H1 (cell line): ENCODE results near the gene FOXL3. TPM values are rescaled to one million over a fixed set of nuclear protein-coding genes. Genes with fewer than 3 reads are reported as not detected.

Experiments
- CTCF ChIA-PET: fragments of 300-600 bp; sonication (Branson Sonifier 250); formaldehyde crosslinking; loops from one replicate; lab custom pipeline; 2021; ENCODE audit not compliant: partially characterized antibody; lab: Charles Lee
- POLR2A ChIA-PET: fragments of 300-600 bp; sonication (Branson Sonifier 250); formaldehyde crosslinking; loops from one replicate; lab custom pipeline; 2021; ENCODE audit warnings: inconsistent platforms; ENCODE audit not compliant: partially characterized antibody; lab: Charles Lee
- DNase-seq, 2 experiments: peaks; one replicate each; pipeline versions ENCODE4 v3.0.0 to v3.0.0-alpha.2; 2010 to 2022; ENCODE audit warnings: low spot score in 2 of 2, low read depth in 1 of 2, mixed read lengths in 1 of 2
- FAIRE-seq: peaks from 2 replicates; lab custom pipeline; 2011; peaks lifted over from hg19 to GRCh38; lab: Jason Lieb, UNC
- H2AFZ ChIP-seq: 2 replicates; pipeline ENCODE4 v1.8.1; 2012; ENCODE audit warnings: low read length, inconsistent platforms
- H2AK5ac ChIP-seq: 2 replicates; pipeline ENCODE4 v1.6.1; 2013; ENCODE audit warnings: low read depth, low read length
- H2BK120ac ChIP-seq: replicated peaks from 2 replicates; pipeline ENCODE3; 2013; ENCODE audit warnings: low read depth, low read length, inconsistent platforms
- H2BK12ac ChIP-seq: 2 replicates; pipeline ENCODE4 v1.6.1; 2013; ENCODE audit warnings: low read depth, low read length
- H2BK15ac ChIP-seq: 2 replicates; pipeline ENCODE4 v1.6.1; 2013; ENCODE audit warnings: low read length
- H2BK20ac ChIP-seq: 2 replicates; pipeline ENCODE4 v1.6.1; 2013; ENCODE audit warnings: low read length
- H2BK5ac ChIP-seq: 2 replicates; pipeline ENCODE4 v1.6.1; 2013; ENCODE audit warnings: low read depth, low read length
- H3K14ac ChIP-seq: 2 replicates; pipeline ENCODE4 v1.6.1; 2013; ENCODE audit warnings: inconsistent platforms; ENCODE audit not compliant: insufficient read length
- H3K18ac ChIP-seq: 2 replicates; pipeline ENCODE4 v1.6.1; 2013; ENCODE audit warnings: low read length; ENCODE audit errors: extremely low read depth
- H3K23ac ChIP-seq: 2 replicates; pipeline ENCODE4 v1.6.1; 2013; ENCODE audit warnings: inconsistent platforms; ENCODE audit not compliant: insufficient read length
- H3K23me2 ChIP-seq: 2 replicates; pipeline ENCODE4 v1.6.1; 2013; ENCODE audit warnings: low read depth, low read length
- H3K27ac ChIP-seq: 2 replicates; pipeline ENCODE4 v1.6.1; 2011; ENCODE audit warnings: low read depth, low read length, inconsistent platforms
- H3K27me3 ChIP-seq, 4 experiments: replicated peaks in 1 of 4; 1 replicate in 1 of 4; 2 replicates in 3 of 4; pipeline versions ENCODE4 v1.6.1 to v1.8.1; 2011 to 2013; ENCODE audit warnings: low read length in 3 of 4, mild to moderate bottlenecking in 3 of 4, inconsistent platforms in 2 of 4, mixed read lengths in 2 of 4, moderate library complexity in 1 of 4; ENCODE audit not compliant: control insufficient read depth in 3 of 4, insufficient read depth in 3 of 4; ENCODE audit errors: extremely low read depth in 1 of 4
- H3K36me3 ChIP-seq, 4 experiments: 2 replicates each; pipeline versions ENCODE4 v1.6.1 to v1.8.1; 2011 to 2013; ENCODE audit warnings: mild to moderate bottlenecking in 4 of 4, low read length in 3 of 4, moderate library complexity in 2 of 4, control low read depth in 1 of 4, inconsistent platforms in 1 of 4; ENCODE audit not compliant: insufficient read depth in 4 of 4, control insufficient read depth in 2 of 4
- H3K4ac ChIP-seq: replicated peaks from 2 replicates; pipeline ENCODE3; 2013; ENCODE audit warnings: low read length, low read depth, mixed read lengths, inconsistent platforms; ENCODE audit not compliant: insufficient read length
- H3K4me1 ChIP-seq, 4 experiments: replicated peaks in 1 of 4; 1 replicate in 1 of 4; 2 replicates in 3 of 4; pipeline versions ENCODE4 v1.6.1 to v1.8.1; 2011 to 2013; ENCODE audit warnings: low read length in 3 of 4, inconsistent platforms in 2 of 4, mixed read lengths in 1 of 4; ENCODE audit not compliant: insufficient read depth in 4 of 4, control insufficient read depth in 3 of 4
- H3K4me2 ChIP-seq, 2 experiments: 2 replicates each; pipeline versions ENCODE4 v1.6.1 to v1.8.1; 2011 to 2013; ENCODE audit warnings: low read depth in 2 of 2, low read length in 2 of 2, control low read depth in 1 of 2, inconsistent platforms in 1 of 2, mild to moderate bottlenecking in 1 of 2; ENCODE audit not compliant: insufficient read depth in 1 of 2
- H3K4me3 ChIP-seq, 4 experiments: fragments of 200-600, 300-600 bp in 1 of 4; sonication (generic), shearing (Covaris generic), sonication (Bioruptor Twin) in 1 of 4; 2 replicates each; pipeline versions ENCODE4 v1.5.1 to v1.8.1; 2011 to 2016; ENCODE audit warnings: low read length in 4 of 4, low read depth in 3 of 4, control low read depth in 2 of 4, inconsistent platforms in 2 of 4, mild to moderate bottlenecking in 2 of 4, mixed read lengths in 1 of 4, moderate library complexity in 1 of 4; ENCODE audit not compliant: insufficient read depth in 2 of 4; ENCODE audit errors: extremely low read depth in 1 of 4
- H3K56ac ChIP-seq: replicated peaks from 2 replicates; pipeline ENCODE3; 2013; ENCODE audit warnings: low read depth, mild to moderate bottlenecking, mixed read lengths, low read length, inconsistent platforms; ENCODE audit not compliant: insufficient read length
- H3K79me1 ChIP-seq: 2 replicates; pipeline ENCODE4 v1.6.1; 2013; ENCODE audit warnings: low read depth, low read length, control low read depth
- H3K79me2 ChIP-seq, 2 experiments: 2 replicates each; pipeline versions ENCODE4 v1.6.1 to v1.8.1; 2012 to 2013; ENCODE audit warnings: low read length in 2 of 2, mild to moderate bottlenecking in 2 of 2, inconsistent platforms in 1 of 2; ENCODE audit not compliant: insufficient read depth in 2 of 2, control insufficient read depth in 1 of 2
- H3K9ac ChIP-seq, 4 experiments: replicated peaks in 1 of 4; 1 replicate in 1 of 4; 2 replicates in 3 of 4; pipeline versions ENCODE4 v1.6.1 to v1.8.1; 2011 to 2013; ENCODE audit warnings: low read depth in 3 of 4, low read length in 3 of 4, control low read depth in 2 of 4, mild to moderate bottlenecking in 2 of 4, moderate library complexity in 2 of 4, inconsistent platforms in 1 of 4; ENCODE audit errors: extremely low read depth in 1 of 4
- H3K9me3 ChIP-seq, 2 experiments: 2 replicates each; pipeline versions ENCODE4 v1.6.1 to v1.8.1; 2012 to 2013; ENCODE audit warnings: mild to moderate bottlenecking in 2 of 2, moderate library complexity in 2 of 2, control low read depth in 1 of 2, inconsistent platforms in 1 of 2, low read depth in 1 of 2, low read length in 1 of 2, mixed read lengths in 1 of 2; ENCODE audit not compliant: insufficient read depth in 2 of 2
- H4K20me1 ChIP-seq, 2 experiments: replicated peaks in 1 of 2; 2 replicates each; pipeline versions ENCODE3 to v1.8.1; 2011 to 2013; ENCODE audit warnings: inconsistent platforms in 2 of 2, low read length in 2 of 2, mild to moderate bottlenecking in 1 of 2; ENCODE audit not compliant: insufficient read depth in 2 of 2, control insufficient read depth in 1 of 2
- H4K5ac ChIP-seq: 2 replicates; pipeline ENCODE4 v1.6.1; 2013; ENCODE audit warnings: low read length, low read depth, mixed read lengths, inconsistent platforms; ENCODE audit not compliant: insufficient read length
- H4K8ac ChIP-seq: 2 replicates; pipeline ENCODE4 v1.8.0; 2013; ENCODE audit warnings: mild to moderate bottlenecking, moderate library complexity, low read length, inconsistent platforms; ENCODE audit not compliant: insufficient read depth; ENCODE audit errors: extremely low read depth
- H4K91ac ChIP-seq: replicated peaks from 2 replicates; pipeline ENCODE3; 2013; ENCODE audit warnings: low read length, mixed read lengths, inconsistent platforms; ENCODE audit not compliant: insufficient read length
- BRCA1 ChIP-seq: IDR thresholded peaks from 2 replicates; pipeline ENCODE4 v1.6.1; 2012; ENCODE audit warnings: low read depth, low read length, improper control_type of control experiment
- EP300 ChIP-seq, 2 experiments: IDR thresholded peaks; 1 replicate in 1 of 2; 2 replicates in 1 of 2; pipeline ENCODE4 v1.6.1; 2011 to 2012; ENCODE audit warnings: low read depth in 2 of 2, low read length in 2 of 2, mild to moderate bottlenecking in 2 of 2, borderline replicate concordance in 1 of 2, inconsistent platforms in 1 of 2, moderate library complexity in 1 of 2
- HDAC6 ChIP-seq: IDR thresholded peaks from one replicate; pipeline ENCODE4 v1.7.1; 2012; ENCODE audit warnings: low read depth, mild to moderate bottlenecking, inconsistent platforms, low read length, moderate library complexity
- SAP30 ChIP-seq: fragments of 300-600 bp; sonication (generic); IDR thresholded peaks from 2 replicates; pipeline ENCODE4 v1.7.1; 2012; ENCODE audit warnings: low read length, moderate library complexity, mild to moderate bottlenecking, inconsistent platforms; ENCODE audit not compliant: insufficient read depth, insufficient replicate concordance
- YY1 ChIP-seq: IDR thresholded peaks from 2 replicates; pipeline ENCODE4 v1.6.1; 2011; ENCODE audit warnings: low read depth, mild to moderate bottlenecking, low read length
- WGBS, 2 experiments: shearing (Covaris generic) in 1 of 2; methylation state at CpG; one replicate each; pipeline versions ENCODE4 v1.1.6 to v1.1.7; 2013 to 2015; ENCODE audit warnings: low lambda C conversion rate in 2 of 2, mixed read lengths in 2 of 2, inconsistent platforms in 1 of 2, low coverage in 1 of 2, missing lambda C conversion rate in 1 of 2; ENCODE audit not compliant: insufficient replicate concordance in 2 of 2, insufficient coverage in 1 of 2, insufficient read length in 1 of 2; ENCODE audit errors: extremely low coverage in 1 of 2, missing lambda C conversion rate in 1 of 2; 5-methylcytosine and 5-hydroxymethylcytosine counted together
- polyA plus RNA-seq, 7 experiments: library from polyadenylated mRNA; depleted of rRNA in 3 of 7; stranded (reverse) in 5 of 7; unstranded in 2 of 7; fragments of >200 nt in 5 of 7; fragments of 200-250 nt in 2 of 7; gene quantifications; 1 replicate in 5 of 7; 2 replicates in 1 of 7; 4 replicates in 1 of 7; pipeline versions ENCODE4 v1.2.1 to v1.2.3, GENCODE V29; 2011 to 2013; ENCODE audit warnings: missing spikeins in 2 of 7, mixed read lengths in 2 of 7
- total RNA-seq: library from RNA; stranded (reverse); fragmentation: NEBNext Ultra II Directional; extraction: Animal tissue kit (Norgen Biotek cat#: 25700); gene quantifications from 2 replicates; pipeline ENCODE4 v1.2.1, GENCODE V29; 2021
- TF ChIP-seq, protein P1 (sequence below): IDR thresholded peaks from 2 replicates; pipeline ENCODE4 v1.6.1; 2011; ENCODE audit warnings: low read depth, mild to moderate bottlenecking, low read length; ENCODE audit not compliant: insufficient read depth

The FOXL3 gene
- total and polyA plus RNA-seq, 2 of the 8 experiments (the other 6 are each of a cell fraction or from before 2014, with no cell fraction given), result not detected

DNA sequence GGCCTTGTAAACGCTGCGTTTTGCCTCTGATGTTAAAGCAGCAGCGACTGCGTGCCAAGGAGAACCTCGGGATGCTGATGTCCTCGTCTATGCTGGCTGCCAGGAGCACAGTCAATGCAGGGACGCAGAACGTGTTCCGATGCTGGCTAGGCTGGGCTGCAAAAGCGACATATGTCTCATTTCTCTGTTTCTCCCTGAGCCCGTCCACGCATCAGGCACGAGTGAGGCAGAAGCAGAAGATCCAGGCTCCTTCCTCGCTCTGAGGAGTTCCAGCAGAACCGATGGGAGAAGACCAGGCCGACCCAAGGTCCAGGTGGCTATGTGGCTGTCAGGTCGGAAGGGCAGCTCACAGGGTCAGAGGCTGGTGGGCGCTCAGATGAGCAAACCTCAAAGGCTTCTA is 3.7 kb upstream of the FOXL3 start:
- no peak for FAIRE-seq

More for the DNA sequence above, 3.7 kb upstream of the FOXL3 start:
- H2AK5ac ChIP-seq, result no peak overlapping the region
- H3K9me3 ChIP-seq, result peaks cover 0 to 42% of the 10 kb centered on the region in 2 experiments; a peak in 2 of 4 replicates
- no peaks in the 10 kb centered on the region for H3K79me1 ChIP-seq
- no peak overlapping the region for H3K4me3 ChIP-seq
- H4K5ac ChIP-seq, result no peak overlapping the region
- no peaks in the 10 kb centered on the region for H3K79me2 ChIP-seq
- peak overlapping the region; percentile 35 for H4K91ac ChIP-seq
- H3K9ac ChIP-seq, result no peak overlapping the region
- H3K14ac ChIP-seq, result no peak overlapping the region
- no peak overlapping the region for H2BK120ac ChIP-seq
- H4K20me1 ChIP-seq, result no peaks in the 10 kb centered on the region
- H2BK12ac ChIP-seq, result no peak overlapping the region
- no peak overlapping the region for H3K18ac ChIP-seq
- no peaks in the 10 kb centered on the region; a peak in 1 of 8 replicates for H3K36me3 ChIP-seq
- no peaks in the 10 kb centered on the region; a peak in 2 of 7 replicates for H3K4me1 ChIP-seq
- H3K4me2 ChIP-seq, result no peak overlapping the region
- 86% methylated on average over 18 of the region's 18 CpGs; no CpG with 5 or more reads in 1 of the 2 experiments for WGBS, 2 experiments
- no peak overlapping the region for H2BK15ac ChIP-seq
- peaks cover 27 to 37% (median 30%) of the 10 kb centered on the region in 4 experiments for H3K27me3 ChIP-seq
- H3K56ac ChIP-seq, result no peak overlapping the region
- H3K23me2 ChIP-seq, result peaks cover 10% of the 10 kb centered on the region; the same call in 1 of the 2 replicates
- no peak overlapping the region for H3K27ac ChIP-seq
- no peak for DNase-seq
- H2AFZ ChIP-seq, result no peak overlapping the region
- no peak overlapping the region for H3K4ac ChIP-seq
- POLR2A ChIA-PET, result interaction anchor here (0.7 kb wide), 1 partner anchor 157 kb away, joined by 3 read pairs; no protein-coding TSS in a partner anchor
- no peak overlapping the region for H2BK20ac ChIP-seq
- no peak overlapping the region for H4K8ac ChIP-seq
- no peak for TF ChIP-seq HDAC6
- no peak for TF ChIP-seq BRCA1
- no peak for TF ChIP-seq SAP30
- no peak for TF ChIP-seq YY1
- TF ChIP-seq EP300 (IDR thresholded peaks at IDR 0.05; ENCODE audit: borderline replicate concordance in 1 of 2, low read depth in 2 of 2, low read length in 2 of 2), result no peak
- TF ChIP-seq, protein P1, sequence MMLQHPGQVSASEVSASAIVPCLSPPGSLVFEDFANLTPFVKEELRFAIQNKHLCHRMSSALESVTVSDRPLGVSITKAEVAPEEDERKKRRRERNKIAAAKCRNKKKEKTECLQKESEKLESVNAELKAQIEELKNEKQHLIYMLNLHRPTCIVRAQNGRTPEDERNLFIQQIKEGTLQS, result no peak
- no peak overlapping the region for H2BK5ac ChIP-seq
- CTCF ChIA-PET, result interaction anchor here (1.0 to 2.0 kb wide), 2 partner anchors 22 to 36 kb away, joined by 3 to 4 read pairs; no protein-coding TSS in a partner anchor
- H3K23ac ChIP-seq, result no peak overlapping the region
